ENCODE results near the gene MAML2.

DNA sequence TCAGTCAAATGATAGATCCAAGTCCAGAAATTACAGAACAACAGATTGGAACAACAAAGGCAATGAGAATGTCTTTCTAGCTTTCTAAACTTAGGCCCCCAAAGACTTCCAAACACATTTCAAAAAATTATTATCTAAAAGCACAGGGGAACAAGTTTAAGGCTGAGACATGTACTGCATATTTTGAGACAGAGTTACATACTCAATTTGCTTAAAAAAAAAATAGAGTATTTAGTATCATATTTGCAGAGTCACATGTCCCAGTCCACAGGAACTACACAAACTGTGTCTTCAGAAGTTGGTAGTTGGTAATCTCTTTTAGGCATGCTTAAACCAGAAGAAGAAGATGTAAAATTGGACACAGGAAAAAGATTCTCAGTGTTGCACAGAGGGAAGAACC is 127.2 kb downstream of the MAML2 start:
- TF ChIP-seq POLR2A (IDR thresholded peaks at IDR 0.05): no peak
- TF ChIP-seq, protein P1, sequence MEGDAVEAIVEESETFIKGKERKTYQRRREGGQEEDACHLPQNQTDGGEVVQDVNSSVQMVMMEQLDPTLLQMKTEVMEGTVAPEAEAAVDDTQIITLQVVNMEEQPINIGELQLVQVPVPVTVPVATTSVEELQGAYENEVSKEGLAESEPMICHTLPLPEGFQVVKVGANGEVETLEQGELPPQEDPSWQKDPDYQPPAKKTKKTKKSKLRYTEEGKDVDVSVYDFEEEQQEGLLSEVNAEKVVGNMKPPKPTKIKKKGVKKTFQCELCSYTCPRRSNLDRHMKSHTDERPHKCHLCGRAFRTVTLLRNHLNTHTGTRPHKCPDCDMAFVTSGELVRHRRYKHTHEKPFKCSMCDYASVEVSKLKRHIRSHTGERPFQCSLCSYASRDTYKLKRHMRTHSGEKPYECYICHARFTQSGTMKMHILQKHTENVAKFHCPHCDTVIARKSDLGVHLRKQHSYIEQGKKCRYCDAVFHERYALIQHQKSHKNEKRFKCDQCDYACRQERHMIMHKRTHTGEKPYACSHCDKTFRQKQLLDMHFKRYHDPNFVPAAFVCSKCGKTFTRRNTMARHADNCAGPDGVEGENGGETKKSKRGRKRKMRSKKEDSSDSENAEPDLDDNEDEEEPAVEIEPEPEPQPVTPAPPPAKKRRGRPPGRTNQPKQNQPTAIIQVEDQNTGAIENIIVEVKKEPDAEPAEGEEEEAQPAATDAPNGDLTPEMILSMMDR (IDR thresholded peaks at IDR 0.05): no peak
- no peak for TF ChIP-seq EP300 (IDR thresholded peaks at IDR 0.05)
- no peak for TF ChIP-seq POLR2AphosphoS5 (IDR thresholded peaks at IDR 0.05)
